AML-193 (cell line): Measurements from ENCODE around the gene QSOX2.
A peak's percentile ranks its signal among the peaks of the same experiment; 100 is the strongest.
"Not testable (repeated sequence)": the region's sequence is repeated elsewhere in the genome, so short reads cannot be mapped to it uniquely, and the experiment has no call there.

Experiments used
- DNase-seq, 2 experiments: peaks; one replicate each; lab custom pipeline; 2025; lab: John Stamatoyannopoulos, UW

Gene QSOX2

DNA sequence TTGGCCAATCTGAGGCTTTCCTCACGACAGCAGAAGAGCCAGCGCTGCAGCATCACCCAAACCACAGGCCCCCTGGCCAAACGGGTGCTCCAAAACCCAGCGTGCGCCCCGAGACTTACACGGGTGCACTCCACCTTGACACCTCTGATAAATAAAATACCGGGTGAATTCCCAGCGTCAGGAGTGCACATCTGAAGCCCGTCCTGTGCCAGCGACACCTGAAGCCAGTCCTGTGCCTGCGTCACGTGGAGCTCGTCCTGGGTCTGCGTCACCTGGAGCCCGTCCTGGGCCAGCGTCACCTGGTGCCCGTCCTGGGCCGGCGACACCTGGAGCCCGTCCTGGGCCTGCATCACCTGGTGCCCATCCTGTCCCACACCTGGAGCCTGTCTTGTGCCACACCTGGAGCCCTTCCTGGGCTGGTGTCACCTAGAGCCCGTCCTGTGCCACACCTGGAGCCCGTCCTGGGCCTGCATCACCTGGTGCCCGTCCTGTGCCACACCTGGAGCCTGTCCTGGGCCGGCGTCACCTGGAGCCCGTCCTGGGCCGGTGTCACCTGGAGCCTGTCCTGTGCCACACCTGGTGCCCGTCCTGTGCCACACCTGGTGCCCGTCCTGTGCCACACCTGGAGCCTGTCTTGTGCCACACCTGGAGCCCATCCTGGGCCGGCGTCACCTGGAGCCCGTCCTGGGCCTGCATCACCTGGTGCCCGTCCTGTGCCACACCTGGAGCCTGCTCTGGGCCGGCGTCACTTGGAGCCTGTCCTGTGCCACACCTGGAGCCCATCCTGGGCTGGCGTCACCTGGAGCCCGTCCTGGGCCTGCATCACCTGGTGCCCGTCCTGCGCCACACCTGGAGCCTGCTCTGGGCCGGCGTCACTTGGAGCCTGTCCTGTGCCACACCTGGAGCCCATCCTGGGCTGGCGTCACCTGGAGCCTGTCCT lies 8.9 kb downstream of the QSOX2 start:
- DNase-seq: not testable (repeated sequence)

DNA sequence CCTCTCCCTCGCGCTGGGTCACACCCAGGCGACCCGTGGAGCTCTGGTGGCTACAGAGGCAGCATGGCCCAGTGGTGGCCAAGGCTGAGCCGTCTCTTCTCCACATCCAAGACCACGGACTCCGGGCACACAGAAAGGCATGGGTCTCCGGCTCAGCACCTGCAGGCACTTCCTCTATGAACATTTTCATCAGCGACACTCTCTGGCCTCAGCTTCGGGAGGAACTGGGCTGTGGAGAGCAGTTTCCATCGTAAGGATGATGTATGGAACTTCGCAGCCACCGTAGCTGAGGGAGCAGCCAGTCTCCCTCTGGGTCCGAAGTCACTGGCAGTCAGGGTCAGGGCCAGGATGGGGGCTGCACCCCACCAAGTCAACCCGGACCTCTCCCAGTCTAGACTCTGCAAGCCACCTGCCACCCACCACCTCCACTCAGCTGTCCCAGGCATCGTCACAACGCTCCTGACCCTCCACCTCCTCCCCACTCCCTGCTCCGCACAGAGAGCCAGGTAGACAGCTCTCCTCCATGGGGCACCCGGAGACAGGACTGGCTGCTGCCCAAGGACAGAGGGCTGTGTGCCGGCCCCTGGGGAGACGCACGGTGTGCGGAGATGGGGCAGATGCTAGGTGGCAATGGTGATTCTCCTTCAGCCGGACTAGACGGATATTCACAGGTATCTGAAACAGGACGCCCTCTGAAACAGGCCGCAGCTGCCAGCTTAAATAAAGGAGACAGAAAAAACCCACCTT lies 9.7 kb downstream of the QSOX2 start:
- no peak for DNase-seq

DNA sequence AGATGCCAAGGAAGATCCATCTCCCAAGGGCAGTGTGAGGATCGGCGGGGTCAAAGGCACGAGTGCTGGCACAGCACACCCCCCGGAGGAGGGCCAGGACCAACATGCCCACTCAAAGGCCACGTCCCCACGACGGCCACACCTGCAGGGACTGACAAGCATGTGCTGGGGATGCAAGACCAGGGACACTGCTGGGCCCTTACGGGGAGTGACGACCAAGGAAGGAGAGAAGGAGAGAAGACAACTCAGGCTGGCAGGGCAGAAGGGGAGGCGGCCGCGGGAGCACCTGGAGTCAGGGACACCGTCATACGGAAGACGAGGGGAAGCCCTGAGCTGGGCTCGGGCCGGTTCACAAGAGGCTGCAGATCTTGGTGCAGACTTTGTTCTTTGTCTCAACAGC lies 10.4 kb downstream of the QSOX2 start:
- DNase-seq: no peak

DNA sequence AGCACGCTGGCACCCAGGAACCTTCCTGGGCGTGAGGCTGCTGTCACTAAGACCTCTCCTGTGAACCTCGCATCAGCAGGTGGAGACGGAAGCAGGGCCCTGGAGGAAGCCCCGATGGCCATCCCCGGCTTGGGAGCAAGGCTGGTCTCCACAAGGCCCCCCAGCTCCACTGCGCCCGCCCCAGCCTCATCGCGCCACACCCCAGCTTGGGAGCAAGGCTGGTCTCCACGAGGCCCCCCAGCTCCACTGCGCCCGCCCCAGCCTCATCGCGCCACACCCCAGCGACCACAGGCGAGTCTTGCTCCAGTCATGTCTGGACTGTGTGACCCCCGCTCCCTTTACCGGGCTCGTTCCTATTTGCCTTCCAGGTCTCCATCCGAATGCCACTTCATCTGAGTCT lies 11.0 kb downstream of the QSOX2 start:
- no peak for DNase-seq

DNA sequence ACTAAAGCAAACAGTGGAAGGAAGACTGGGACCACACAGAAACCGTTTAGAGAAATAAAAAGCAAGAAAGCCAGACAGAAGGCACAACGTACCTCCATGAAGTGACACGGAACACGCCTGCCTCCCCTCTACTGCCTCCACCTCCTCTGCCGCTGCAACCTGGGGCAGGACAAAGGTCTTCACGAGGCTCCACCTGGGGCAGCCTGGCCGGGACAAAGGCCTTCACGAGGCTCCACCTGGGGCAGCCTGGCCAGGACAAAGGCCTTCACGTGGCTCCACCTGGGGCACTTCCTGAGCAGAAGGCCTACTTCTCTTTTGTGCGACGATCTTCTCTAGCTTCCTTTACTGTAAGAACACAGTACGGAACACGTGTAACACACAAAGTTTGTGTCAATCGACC lies 11.7 kb downstream of the QSOX2 start:
- no peak for DNase-seq

DNA sequence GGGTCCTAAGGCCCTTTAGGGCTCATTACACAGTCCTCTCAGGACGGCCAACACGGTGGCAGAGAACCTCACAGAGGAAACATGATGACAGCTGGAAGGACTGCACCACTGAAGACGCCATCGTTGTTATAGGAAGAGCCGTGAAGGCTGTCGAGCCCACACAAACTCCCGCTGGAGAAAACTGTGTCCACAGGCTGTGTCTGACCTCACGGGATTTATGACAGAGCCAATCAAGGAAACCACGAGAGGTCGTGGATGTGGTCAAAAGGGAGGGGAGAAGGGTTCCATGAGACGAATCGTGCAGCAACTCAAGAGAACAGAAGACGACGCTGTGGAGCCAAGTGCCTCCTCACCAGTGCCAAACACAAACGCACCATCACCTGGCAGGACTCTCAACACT lies 12.2 kb downstream of the QSOX2 start:
- no peak for DNase-seq

DNA sequence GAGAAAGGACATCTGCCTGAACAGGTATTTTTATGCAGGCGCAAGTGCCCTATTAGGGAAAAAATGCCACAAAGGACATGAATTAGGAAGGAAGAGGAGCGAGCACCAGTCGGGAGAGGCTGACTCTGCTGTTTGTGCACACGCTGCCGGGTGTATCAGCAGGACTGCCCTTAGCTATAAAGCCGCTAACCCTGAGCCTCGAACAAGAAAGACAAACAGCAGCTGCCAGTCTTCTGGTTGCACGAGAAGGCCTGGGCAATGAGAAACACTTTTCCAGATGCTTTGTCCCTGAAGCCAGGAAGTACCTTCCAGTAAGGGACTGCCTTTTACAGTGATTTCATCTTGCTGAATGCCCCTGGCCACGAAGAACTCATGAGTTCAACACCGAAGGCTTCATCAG lies 12.6 kb downstream of the QSOX2 start:
- no peak for DNase-seq

DNA sequence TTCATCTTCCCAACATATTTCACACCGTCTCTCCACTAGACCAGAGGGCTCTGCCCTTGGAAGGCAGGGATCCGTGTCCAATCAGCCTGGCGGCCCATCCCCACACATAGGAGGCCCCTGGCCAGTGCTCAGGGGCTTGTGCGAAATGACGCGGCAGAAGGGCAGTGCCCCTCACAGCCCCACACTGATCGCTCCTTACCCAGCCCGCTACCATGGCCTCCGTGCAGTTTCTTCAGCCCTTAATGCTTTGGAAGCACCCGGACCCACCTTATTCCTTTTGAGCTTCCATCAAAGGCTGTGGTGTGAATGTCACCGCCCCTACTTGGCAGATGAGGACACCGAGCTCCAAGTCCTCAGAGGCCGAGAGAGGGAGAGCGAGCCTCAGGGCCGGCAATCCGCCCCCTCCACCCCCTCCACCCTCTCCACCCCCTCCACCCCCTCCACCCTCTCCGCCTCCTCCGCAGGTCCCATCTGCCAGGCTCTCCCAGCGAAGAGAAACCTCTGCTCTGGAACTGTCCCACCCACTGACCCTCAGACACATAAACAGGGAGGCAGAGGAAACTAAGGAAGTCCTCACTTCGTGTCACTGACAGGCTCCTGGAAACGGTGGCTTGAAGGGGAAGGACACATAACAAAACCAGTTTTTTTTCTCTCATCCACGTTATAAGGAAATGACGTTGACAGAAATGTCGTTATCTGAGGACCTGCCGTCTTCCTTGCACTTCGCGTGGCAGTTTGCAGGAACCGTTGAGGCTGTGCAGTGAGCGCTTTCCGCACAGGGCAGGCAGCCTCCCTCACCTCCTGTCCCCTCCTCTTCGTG lies 13.9 kb downstream of the QSOX2 start:
- DNase-seq: no peak

DNA sequence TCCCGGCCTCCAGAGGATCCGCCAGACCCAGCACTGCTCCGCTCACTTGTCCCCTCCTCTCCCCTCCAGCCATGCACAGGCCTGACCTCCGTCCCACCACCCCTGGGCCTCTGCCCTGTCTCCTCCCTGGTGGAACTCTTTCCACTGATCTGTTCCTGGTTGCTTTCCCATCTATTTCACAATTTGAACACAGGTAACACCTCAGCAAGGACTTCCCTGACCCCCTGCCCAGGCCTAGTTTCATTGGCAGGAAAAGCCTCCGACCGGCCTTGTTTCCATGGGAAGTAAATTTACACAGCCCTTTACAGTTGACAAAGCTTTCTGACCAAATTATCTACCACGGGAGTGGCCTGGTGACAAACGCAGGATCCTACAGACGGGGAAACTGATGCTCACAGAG lies 14.8 kb downstream of the QSOX2 start:
- no peak for DNase-seq

DNA sequence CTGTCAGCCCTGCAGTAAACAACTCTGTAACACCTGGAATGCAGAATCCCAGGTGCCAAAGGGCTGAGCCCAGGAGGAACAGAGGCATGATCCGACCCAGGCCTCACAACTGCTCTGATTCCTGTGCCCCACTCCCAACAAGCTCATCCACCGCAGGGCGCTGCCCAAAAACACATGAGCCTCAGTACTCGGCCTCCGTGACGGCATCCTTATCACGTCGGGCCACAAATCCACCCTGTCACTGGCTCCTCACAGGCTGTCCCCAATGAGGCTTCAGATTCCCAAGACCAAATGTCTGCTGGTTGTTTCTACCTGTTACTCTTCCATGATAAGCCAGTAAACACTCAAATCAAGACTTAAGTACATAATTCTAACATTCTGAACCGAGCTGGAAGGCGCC lies 15.2 kb downstream of the QSOX2 start:
- DNase-seq: no peak

DNA sequence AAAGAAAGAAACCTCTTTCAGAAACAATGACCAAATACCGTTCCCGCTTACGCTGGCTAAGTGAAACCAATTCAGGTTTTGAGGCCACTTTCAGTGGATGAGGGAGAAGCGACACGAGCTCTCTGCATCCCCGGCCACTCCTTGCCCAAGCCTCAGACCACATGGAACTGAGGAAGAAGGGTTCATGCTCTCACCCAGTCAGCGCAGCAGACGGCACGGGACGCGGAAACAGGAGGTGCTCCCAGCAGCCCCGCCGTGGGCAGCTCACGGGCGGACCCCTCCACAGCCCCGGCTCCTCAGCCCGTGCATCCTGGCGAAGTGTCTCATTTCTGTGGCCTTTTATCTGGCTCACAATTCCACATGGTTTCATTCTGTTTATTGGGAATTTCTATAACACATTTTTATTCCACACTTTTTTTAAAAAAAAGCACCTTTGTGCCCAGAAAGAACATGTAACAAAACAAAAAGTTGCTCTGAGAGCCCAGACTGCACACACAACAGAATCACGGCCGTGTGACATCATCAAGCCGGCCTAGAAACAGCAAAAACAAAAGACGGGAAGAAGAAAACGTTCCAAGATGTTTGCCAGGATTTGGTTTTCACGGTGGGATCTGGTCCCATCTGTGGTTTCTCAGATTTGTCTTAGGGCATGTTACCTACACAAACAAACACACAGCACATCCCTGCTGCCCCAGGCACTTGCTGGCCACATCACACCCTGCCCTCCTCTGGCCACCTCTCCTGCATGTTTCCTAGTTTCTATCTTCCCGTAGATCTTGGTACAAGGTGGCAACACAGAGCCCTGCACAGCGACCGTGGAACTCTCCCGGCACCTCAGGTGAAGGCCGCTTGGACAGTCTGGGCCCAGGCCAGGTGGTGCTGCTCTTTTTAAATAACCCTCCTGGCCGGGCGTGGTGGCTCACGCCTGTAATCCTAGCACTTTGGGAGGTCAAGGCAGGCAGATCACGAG lies 16.2 kb downstream of the QSOX2 start:
- no peak for DNase-seq

DNA sequence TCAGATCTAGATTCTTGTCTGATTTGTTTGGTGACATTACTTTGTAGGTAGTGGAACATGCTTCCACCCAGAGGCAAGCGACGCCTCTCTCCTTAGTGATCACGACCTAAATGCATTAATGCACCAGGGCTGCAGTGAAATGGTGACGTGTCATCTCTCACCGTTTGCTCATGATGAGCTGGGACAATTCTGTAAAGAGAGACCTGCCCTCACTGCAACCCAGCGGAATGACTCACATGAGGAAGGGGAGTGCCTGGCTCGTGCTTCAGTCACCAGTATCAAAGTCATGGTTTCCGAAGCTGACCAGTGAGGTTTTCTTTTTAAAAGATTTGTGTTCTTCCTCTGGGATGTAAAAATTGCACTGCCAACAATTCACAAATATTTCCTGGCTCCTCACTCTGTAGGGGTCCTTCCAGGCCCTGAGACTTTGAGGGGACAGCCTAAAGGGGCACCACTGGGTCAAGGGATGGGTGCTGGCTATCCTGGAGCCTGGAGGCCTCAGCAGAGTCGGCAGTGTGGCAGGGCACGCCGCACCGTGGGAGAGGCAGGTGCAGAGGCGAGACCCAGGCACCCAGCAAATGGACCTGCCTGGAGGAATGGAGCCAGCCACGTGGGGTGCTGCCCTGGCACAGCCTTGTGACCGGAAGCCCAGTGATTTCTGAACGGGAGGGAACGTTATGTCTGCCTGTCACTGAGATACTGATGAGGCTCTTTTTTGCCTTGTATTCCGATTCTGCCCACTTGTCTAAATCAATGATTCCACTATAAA lies 17.3 kb downstream of the QSOX2 start:
- DNase-seq: no peak

DNA sequence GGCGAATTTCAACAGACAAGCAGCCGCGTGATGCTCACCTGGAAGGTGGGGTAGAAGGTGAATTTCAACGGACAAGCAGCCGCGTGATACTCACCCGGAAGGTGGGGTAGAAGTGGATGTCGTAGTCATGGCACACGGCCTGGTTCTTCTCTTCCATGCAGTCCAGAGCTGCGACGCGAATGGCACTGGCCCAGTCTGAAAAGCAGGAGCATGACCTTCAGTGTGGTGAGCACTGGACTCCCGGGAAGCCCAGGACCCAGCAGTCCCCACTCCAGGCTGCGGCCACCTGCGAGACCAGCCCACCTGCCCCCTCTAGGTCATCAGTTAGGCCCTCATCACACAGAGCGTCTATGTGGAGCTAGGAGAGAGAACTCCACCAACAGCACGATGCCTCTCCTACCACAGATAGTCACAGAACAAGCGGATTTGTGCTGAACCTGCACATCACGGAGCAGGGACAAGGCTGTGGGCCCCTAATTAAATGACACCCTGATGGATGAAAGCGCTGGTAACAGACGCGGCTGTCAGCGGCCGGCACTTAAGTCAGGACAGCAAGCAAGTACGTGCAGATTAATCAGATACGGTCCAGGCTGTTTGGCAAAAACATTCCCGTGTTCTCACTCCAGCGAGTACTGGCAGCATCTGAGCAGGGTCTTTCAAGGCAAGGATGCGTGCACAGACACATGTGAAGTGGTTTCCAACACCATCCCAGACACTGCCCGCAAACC lies 18.8 kb downstream of the QSOX2 start:
- DNase-seq: no peak

DNA sequence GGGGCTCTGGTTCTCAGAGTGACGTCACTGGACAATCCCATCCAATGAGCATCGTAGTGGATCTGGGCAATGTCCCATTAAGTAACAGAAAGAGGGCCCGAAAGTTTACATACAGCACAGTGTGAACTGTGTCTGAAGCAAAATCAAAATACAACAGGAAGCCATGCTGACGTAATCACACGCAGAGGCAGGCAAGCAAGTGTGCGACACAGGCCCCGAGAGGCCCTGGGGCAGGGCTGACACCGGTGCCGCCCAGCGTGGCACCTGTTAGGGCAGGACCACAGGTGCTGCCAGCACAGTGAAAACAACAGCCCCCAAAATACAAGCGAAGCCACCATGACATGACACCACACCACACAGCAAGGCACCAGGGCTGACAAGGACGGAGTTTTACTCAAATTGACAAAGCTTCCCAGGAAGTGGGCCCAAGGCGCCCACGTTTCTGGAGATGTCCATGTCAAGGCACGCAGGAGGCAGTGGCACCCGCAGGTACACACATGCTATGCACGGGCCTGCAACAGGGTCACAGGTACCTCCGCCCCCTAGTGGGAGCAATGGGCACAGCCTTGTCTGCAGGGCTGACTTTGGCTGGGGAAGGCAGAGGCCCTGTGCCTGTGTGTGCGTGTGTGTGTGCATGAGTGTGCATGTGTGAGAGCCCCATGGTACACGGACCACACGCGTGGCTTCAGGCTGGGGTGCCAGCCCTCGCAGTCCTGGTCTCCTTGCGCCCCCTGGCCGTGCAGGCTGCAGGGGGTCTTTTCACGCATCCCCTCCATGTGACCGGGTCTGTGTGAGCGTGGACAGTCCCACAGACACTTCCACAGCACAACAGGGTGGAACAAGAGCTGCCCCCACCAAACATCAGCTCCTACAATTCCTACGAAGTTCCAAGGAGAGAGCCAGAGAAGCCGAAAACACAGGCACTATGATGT lies 19.6 kb downstream of the QSOX2 start:
- peak; percentile 38 to 45 for DNase-seq

DNA sequence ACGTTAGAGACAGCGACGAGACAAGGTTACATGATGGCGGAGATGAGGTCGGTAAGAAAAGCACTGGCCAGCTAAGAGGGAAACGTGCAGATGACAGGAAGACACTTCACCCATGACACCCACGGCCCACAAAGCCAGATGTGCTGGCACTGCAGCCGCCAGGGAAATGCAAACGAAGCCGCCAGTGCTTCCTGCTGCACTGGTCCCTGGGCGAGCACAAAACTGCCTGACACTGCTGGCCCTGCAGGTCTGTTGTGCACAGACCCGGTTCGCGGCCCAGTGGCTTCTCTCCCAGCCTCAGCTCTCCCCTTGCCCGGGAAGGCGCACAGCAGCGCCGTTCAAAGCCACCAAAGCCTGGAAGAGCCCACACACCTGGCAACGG lies 20.3 kb downstream of the QSOX2 start:
- DNase-seq: no peak

DNA sequence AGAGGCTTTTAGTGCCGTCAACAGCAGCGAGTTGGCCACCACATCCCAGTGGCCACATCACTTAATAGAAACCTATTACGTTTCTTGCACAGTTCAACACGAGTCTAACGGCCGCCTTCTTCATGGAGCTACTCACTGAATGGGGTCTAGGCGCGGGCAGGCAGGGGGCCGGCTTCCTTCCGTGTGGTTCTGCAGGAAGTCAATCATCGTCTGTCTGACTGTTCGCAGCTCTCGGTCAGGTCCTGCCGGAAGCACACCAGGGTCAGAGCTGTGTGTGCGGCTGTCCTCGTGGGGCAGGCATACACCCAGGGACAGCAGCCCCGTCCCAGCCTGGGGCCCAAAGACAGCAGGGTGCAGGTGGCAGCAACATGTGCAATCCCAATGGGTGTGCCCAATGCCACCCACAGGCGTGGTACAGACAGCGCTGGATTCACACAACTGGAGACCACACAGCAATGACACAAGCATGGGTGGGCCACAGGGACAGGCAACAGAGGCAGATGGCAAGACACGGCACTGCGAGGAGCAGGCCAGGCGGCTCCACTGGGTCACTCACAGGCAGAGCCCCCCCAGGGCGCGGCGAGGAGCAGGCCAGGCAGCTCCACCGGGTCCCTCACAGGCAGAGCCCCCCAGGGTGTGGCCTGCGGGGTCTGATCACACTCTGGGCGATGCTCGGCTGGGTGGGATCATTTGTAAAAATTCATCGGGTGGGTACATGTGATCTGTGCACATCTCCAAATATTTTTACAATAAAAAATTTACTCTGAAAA lies 21.6 kb downstream of the QSOX2 start:
- no peak for DNase-seq

DNA sequence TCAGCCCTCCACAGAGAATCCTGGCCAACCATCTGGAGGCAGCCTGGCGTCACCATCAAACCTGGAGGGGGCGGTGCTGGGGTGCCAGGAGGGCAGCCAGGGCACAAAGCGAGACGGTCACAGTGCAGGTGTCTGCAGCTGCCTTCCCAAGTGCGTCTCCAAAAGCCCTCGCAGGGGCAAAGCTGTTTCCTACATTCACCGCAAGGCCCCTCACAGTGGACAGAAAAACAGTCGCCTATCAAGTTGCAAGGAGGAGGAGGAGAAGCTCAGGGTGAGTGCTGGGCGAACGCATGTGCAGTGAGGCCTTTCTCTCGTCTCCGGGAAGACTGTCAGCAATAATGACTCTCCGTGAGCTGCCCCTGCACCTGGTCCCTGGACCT lies 22.7 kb downstream of the QSOX2 start:
- DNase-seq: no peak
